ENCODE data around the gene C11orf98. TPM values are rescaled to one million over a fixed set of nuclear protein-coding genes. Genes with fewer than 3 reads are reported as not detected.
A peak's percentile ranks its signal among the peaks of the same experiment; 100 is the strongest.

Gene C11orf98
- total and polyA plus RNA-seq, 2 of the 13 experiments (the other 11 are each of a cell fraction or from before 2014, with no cell fraction given): 30.4 to 91.8 TPM

- TF ChIP-seq, protein P1, sequence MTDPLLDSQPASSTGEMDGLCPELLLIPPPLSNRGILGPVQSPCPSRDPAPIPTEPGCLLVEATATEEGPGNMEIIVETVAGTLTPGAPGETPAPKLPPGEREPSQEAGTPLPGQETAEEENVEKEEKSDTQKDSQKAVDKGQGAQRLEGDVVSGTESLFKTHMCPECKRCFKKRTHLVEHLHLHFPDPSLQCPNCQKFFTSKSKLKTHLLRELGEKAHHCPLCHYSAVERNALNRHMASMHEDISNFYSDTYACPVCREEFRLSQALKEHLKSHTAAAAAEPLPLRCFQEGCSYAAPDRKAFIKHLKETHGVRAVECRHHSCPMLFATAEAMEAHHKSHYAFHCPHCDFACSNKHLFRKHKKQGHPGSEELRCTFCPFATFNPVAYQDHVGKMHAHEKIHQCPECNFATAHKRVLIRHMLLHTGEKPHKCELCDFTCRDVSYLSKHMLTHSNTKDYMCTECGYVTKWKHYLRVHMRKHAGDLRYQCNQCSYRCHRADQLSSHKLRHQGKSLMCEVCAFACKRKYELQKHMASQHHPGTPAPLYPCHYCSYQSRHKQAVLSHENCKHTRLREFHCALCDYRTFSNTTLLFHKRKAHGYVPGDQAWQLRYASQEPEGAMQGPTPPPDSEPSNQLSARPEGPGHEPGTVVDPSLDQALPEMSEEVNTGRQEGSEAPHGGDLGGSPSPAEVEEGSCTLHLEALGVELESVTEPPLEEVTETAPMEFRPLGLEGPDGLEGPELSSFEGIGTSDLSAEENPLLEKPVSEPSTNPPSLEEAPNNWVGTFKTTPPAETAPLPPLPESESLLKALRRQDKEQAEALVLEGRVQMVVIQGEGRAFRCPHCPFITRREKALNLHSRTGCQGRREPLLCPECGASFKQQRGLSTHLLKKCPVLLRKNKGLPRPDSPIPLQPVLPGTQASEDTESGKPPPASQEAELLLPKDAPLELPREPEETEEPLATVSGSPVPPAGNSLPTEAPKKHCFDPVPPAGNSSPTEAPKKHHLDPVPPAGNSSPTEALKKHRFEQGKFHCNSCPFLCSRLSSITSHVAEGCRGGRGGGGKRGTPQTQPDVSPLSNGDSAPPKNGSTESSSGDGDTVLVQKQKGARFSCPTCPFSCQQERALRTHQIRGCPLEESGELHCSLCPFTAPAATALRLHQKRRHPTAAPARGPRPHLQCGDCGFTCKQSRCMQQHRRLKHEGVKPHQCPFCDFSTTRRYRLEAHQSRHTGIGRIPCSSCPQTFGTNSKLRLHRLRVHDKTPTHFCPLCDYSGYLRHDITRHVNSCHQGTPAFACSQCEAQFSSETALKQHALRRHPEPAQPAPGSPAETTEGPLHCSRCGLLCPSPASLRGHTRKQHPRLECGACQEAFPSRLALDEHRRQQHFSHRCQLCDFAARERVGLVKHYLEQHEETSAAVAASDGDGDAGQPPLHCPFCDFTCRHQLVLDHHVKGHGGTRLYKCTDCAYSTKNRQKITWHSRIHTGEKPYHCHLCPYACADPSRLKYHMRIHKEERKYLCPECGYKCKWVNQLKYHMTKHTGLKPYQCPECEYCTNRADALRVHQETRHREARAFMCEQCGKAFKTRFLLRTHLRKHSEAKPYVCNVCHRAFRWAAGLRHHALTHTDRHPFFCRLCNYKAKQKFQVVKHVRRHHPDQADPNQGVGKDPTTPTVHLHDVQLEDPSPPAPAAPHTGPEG (CRISPR knock-in tag; IDR thresholded peaks at IDR 0.05): peak; percentile 76; the same call in 1 of the 2 replicates
- TF ChIP-seq HOMEZ (CRISPR knock-in tag; IDR thresholded peaks at IDR 0.05; ENCODE audit: low read depth) (no peak), MIER3 (CRISPR knock-in tag; IDR thresholded peaks at IDR 0.05; ENCODE audit: borderline replicate concordance) (peak; percentile 51; the same call in 1 of the 2 replicates), FOXK2 (IDR thresholded peaks at IDR 0.05) (no peak), ZNF720 (CRISPR knock-in tag; IDR thresholded peaks at IDR 0.05) (no peak), MIER2 (CRISPR knock-in tag; IDR thresholded peaks at IDR 0.05) (no peak), REL (CRISPR knock-in tag; conservative IDR thresholded peaks at IDR 0.05) (no peak), ZSCAN22 (CRISPR knock-in tag; IDR thresholded peaks at IDR 0.05) (no peak), HBP1 (CRISPR knock-in tag; IDR thresholded peaks at IDR 0.05; ENCODE audit: low read depth) (no peak), MAFF (IDR thresholded peaks at IDR 0.05; ENCODE audit: low read depth, low read length) (no peak), ONECUT2 (CRISPR knock-in tag; IDR thresholded peaks at IDR 0.05) (peak; percentile 14; the same call in 1 of the 2 replicates), ZNF451 (CRISPR knock-in tag; IDR thresholded peaks at IDR 0.05) (no peak), ZNF367 (CRISPR knock-in tag; IDR thresholded peaks at IDR 0.05; ENCODE audit: borderline replicate concordance) (no peak), ZNF335 (CRISPR knock-in tag; IDR thresholded peaks at IDR 0.05) (peak; percentile 21; the same call in 1 of the 2 replicates), ZNF20 (CRISPR knock-in tag; IDR thresholded peaks at IDR 0.05) (no peak)
- TF ChIP-seq, protein P2, sequence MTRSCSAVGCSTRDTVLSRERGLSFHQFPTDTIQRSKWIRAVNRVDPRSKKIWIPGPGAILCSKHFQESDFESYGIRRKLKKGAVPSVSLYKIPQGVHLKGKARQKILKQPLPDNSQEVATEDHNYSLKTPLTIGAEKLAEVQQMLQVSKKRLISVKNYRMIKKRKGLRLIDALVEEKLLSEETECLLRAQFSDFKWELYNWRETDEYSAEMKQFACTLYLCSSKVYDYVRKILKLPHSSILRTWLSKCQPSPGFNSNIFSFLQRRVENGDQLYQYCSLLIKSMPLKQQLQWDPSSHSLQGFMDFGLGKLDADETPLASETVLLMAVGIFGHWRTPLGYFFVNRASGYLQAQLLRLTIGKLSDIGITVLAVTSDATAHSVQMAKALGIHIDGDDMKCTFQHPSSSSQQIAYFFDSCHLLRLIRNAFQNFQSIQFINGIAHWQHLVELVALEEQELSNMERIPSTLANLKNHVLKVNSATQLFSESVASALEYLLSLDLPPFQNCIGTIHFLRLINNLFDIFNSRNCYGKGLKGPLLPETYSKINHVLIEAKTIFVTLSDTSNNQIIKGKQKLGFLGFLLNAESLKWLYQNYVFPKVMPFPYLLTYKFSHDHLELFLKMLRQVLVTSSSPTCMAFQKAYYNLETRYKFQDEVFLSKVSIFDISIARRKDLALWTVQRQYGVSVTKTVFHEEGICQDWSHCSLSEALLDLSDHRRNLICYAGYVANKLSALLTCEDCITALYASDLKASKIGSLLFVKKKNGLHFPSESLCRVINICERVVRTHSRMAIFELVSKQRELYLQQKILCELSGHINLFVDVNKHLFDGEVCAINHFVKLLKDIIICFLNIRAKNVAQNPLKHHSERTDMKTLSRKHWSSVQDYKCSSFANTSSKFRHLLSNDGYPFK (CRISPR knock-in tag; IDR thresholded peaks at IDR 0.05; ENCODE audit: borderline replicate concordance): peak; percentile 83; the same call in 1 of the 2 replicates
These were observed 14.0 kb upstream of the C11orf98 start, which contains the start of gene UBXN1 (continued) for GRCh38 chr11:62678770-62679696.

Measured in HepG2 (cell line).